Heart left ventricle (tissue), 16 donors: ENCODE measurements around the gene FCN1. TPM values are rescaled to one million over a fixed set of nuclear protein-coding genes. Genes with fewer than 3 reads are reported as not detected.

Experiments
- ATAC-seq, 4 donors: fragments of 200-7000 bp; cut with Tn5 transposase; one replicate each; pipeline ENCODE4 v1.9.1; 2020 to 2022; ENCODE audit warnings: moderate library complexity in 4 of 4, mild to moderate bottlenecking in 3 of 4, moderate number of reproducible peaks in 1 of 4
- DNase-seq, 5 donors: peaks; one replicate each; pipeline ENCODE4 v3.0.0-alpha.2; 2020
- H3K27ac ChIP-seq, 12 donors: fragments of 200-600 bp; sonication (generic) in 4 of 12; one replicate each; pipeline versions ENCODE4 v1.5.0 to v1.8.0; 2016 to 2022; ENCODE audit warnings: mild to moderate bottlenecking in 2 of 12
- H3K27me3 ChIP-seq, 9 donors: fragments of 200-600 bp; sonication (generic) in 2 of 9; one replicate each; pipeline versions ENCODE4 v1.5.1 to v1.8.0; 2016 to 2022; ENCODE audit warnings: mild to moderate bottlenecking in 3 of 9
- H3K36me3 ChIP-seq, 9 donors: fragments of 200-600 bp; sonication (generic) in 2 of 9; one replicate each; pipeline versions ENCODE4 v1.5.0 to v1.8.0; 2018 to 2022; ENCODE audit warnings: mild to moderate bottlenecking in 2 of 9
- H3K4me1 ChIP-seq, 12 donors: fragments of 200-600 bp; sonication (generic) in 4 of 12; one replicate each; pipeline versions ENCODE4 v1.5.0 to v1.8.0; 2016 to 2022; ENCODE audit warnings: mild to moderate bottlenecking in 3 of 12
- H3K4me3 ChIP-seq, 12 donors: fragments of 200-600 bp; sonication (generic) in 4 of 12; one replicate each; pipeline versions ENCODE4 v1.5.0 to v1.8.0; 2017 to 2022; ENCODE audit warnings: mild to moderate bottlenecking in 9 of 12, moderate library complexity in 4 of 12
- H3K9me3 ChIP-seq, 12 donors: fragments of 200-600 bp; sonication (generic) in 4 of 12; one replicate each; pipeline versions ENCODE4 v1.5.0 to v1.8.0; 2016 to 2022; ENCODE audit warnings: mild to moderate bottlenecking in 1 of 12
- CTCF ChIP-seq, 12 donors: fragments of 200-600 bp; sonication (generic) in 4 of 12; IDR thresholded peaks; one replicate each; pipeline versions ENCODE4 v1.5.0 to v1.8.0; 2018 to 2022; ENCODE audit warnings: antibody characterized with exemption in 12 of 12, mild to moderate bottlenecking in 5 of 12
- POLR2A ChIP-seq, 2 donors: fragments of 450-650 bp; IDR thresholded peaks; one replicate each; pipeline ENCODE4 v1.6.1; 2017; ENCODE audit warnings: antibody characterized with exemption in 2 of 2, mild to moderate bottlenecking in 2 of 2, moderate library complexity in 2 of 2
- WGBS, 4 donors: extraction: QIAGEN DNeasy Blood & Tissue Kit in 2 of 4; methylation state at CpG; one replicate each; pipeline versions ENCODE4 v1.1.5 to v1.1.7; 2013 to 2018; 5-methylcytosine and 5-hydroxymethylcytosine counted together
- intact Hi-C, 10 donors: fragments of 100-400 bp; cut with DNase I; formaldehyde crosslinking; loops; one replicate each; pipeline versions ENCODE4 v1.11.1 to v1.14.2; 2022
- long read RNA-seq, 3 donors: library from polyadenylated mRNA; unstranded; transcript quantifications; one replicate each; pipeline ENCODE4 v2.0.0, GENCODE V29; 2020 to 2021
- polyA plus RNA-seq, 2 donors: library from polyadenylated mRNA; stranded (reverse); fragments of 200-250 nt; gene quantifications; one replicate each; pipeline ENCODE4 v1.2.3, GENCODE V29; 2013
- total RNA-seq, 9 donors: library from RNA; depleted of rRNA in 2 of 9; stranded (reverse); fragments of >200 nt in 2 of 9; fragmentation: NEBNext Ultra II Directional in 3 of 9; extraction: Animal tissue kit (Norgen Biotek cat#: 25700) in 3 of 9; gene quantifications; one replicate each; pipeline versions ENCODE4 v1.1.0 to v1.2.4, GENCODE V29; 2016 to 2023
- donor health status: ischemic (EF 13 %, LVEDD 7.1; RV severe dilation, severe dysfunction).
- donor health status: healthy with polysubstance abuse.
- donor health status: DM: no; HTN: yes; CAD: no.
- donor health status: DM: no; HTN: no; CAD: no.
- donor health status: ischemic (EF 25% LVEDD 6.9; RV normal size, moderate dysfunction).
- donor health status: ischemic (EF 25% LVEDD 5.7; RV mildly dilated, moderate dysfunction).
- donor health status: healthy.
- donor health status: DM: yes; HTN: yes; CAD: no.
- donor health status: ischemic (EF 35%, LVEDD 5.7; RV mildly dilated, moderate dysfunction).
- donor health status: nonischemic (EF 11% LVEDD 7.7; RV severe dilation, severe dysfunction).
- donor health status: DM: yes; HTN: yes; CAD: no.
- donor health status: PGD.
- donor health status: ischemic (EF 29% LVEDD 5.4; RV normal size, mild dysfunction).
- donor health status: nonischemic (EF 23%, LVEDD 6.1; RV moderate dilation, normal function).

Gene FCN1
- 10 to 100 TPM in 2 of 9 donors, 1 to 10 TPM in 6, under 1 TPM in 1; 0.81 to 87.5 (median 1.6) TPM for total RNA-seq
- 1 to 10 TPM in 1 of 2 donors, under 1 TPM in 1; 0.95 to 3.2 TPM for polyA plus RNA-seq
- long read RNA-seq, donor 1, result 0 reads
- long read RNA-seq, donor 2, transcript FCN1-201 (9 exons, 1,286 nt), result major isoform, 8 of 11 reads
- long read RNA-seq, donor 2, partial matches to known transcripts, result 2 of 11 reads
- long read RNA-seq, donor 2, other reads (novel, unspliced or antisense), result 1 of 11 reads
- long read RNA-seq, donor 3, transcript FCN1-201 (9 exons, 1,286 nt), result major isoform, 5 of 7 reads
- long read RNA-seq, donor 3, partial matches to known transcripts, result 0 of 7 reads
- long read RNA-seq, donor 3, other reads (novel, unspliced or antisense), result 2 of 7 reads

- WGBS, 4 donors, result 74 to 77% (median 75%) methylated on average over 9 to 11 of the region's 11 CpGs
- TF ChIP-seq POLR2A (IDR thresholded peaks at IDR 0.05) (no peak), CTCF (IDR thresholded peaks at IDR 0.05) (no peak)
- ATAC-seq (peak in 2 of 4 donors; percentile 30 to 44), DNase-seq (peak in 1 of 5 donors; percentile 15)
- peaks cover 0 to 19% (median 6%) of the 10 kb centered on the region in 12 donors for H3K9me3 ChIP-seq
- H3K4me3 ChIP-seq, result peak within 1 kb of the TSS in 2 of 12 donors; percentile 13 to 51
- intact Hi-C loops, result no loop called here
- H3K27me3 ChIP-seq, result peaks cover 0 to 31% (median 0%) of the 10 kb centered on the region in 9 donors
- H3K36me3 ChIP-seq, result no peaks in the 10 kb centered on the region
- H3K4me1 ChIP-seq, result peaks cover 0 to 30% (median 0%) of the 10 kb centered on the region in 12 donors
- peak within 1 kb of the TSS in 1 of 12 donors; percentile 33 for H3K27ac ChIP-seq
Observed at GRCh38 chr9:134917431-134918373, at the start of gene FCN1. Gene FCN1, minus strand, starts transcription at chr9:134917912. Its CDS starts 41 bp downstream, at chr9:134917871.

- peaks cover 0 to 11% (median 5%) of the 10 kb centered on the region in 12 donors for H3K4me1 ChIP-seq
- intact Hi-C loops, result loop anchor here in 1 of 10 donors (5.0 kb wide), 1 partner anchor 865 kb away; no protein-coding TSS in a partner anchor
- peaks cover 0 to 3% (median 0%) of the 10 kb centered on the region in 12 donors for H3K9me3 ChIP-seq
- H3K27me3 ChIP-seq, result peaks cover 0 to 43% (median 7%) of the 10 kb centered on the region in 9 donors
- H3K36me3 ChIP-seq, result no peaks in the 10 kb centered on the region
- WGBS, 4 donors, result 84 to 92% (median 88%) methylated on average over 7 to 23 of the region's 23 CpGs
- TF ChIP-seq POLR2A (IDR thresholded peaks at IDR 0.05) (no peak), CTCF (IDR thresholded peaks at IDR 0.05) (no peak)
- peak in 1 of 5 donors; percentile 9 for DNase-seq
- no peak for ATAC-seq
- no peak overlapping the region for H3K27ac ChIP-seq
- H3K4me3 ChIP-seq, result no peak overlapping the region
Observed at GRCh38 chr9:134966697-134967546, 49.2 kb upstream of the FCN1 start.

- Histone ChIP-seq H3K9me3 (peaks cover 0 to 3% (median 0%) of the 10 kb centered on the region in 12 donors), H3K27ac (no peak overlapping the region), H3K36me3 (no peaks in the 10 kb centered on the region), H3K4me1 (peaks cover 0 to 17% (median 6%) of the 10 kb centered on the region in 12 donors), H3K27me3 (peaks cover 0 to 38% (median 6%) of the 10 kb centered on the region in 9 donors), H3K4me3 (no peak overlapping the region)
- no peak for DNase-seq
- intact Hi-C loops, result loop anchor here in 1 of 10 donors (5.0 kb wide), 1 partner anchor 864 kb away; no protein-coding TSS in a partner anchor
- TF ChIP-seq CTCF (IDR thresholded peaks at IDR 0.05) (no peak), POLR2A (IDR thresholded peaks at IDR 0.05) (no peak)
- ATAC-seq, result no peak
- WGBS, 4 donors, result 80 to 88% (median 84%) methylated on average over 8 to 12 of the region's 12 CpGs
Observed at GRCh38 chr9:134966270-134966669, 48.6 kb upstream of the FCN1 start.
